ENCODE results near the gene SECISBP2. TPM values are rescaled to one million over a fixed set of nuclear protein-coding genes. Genes with fewer than 3 reads are reported as not detected.
A peak's percentile ranks its signal among the peaks of the same experiment; 100 is the strongest.
"Not testable (repeated sequence)": the region's sequence is repeated elsewhere in the genome, so short reads cannot be mapped to it uniquely, and the experiment has no call there.

The SECISBP2 gene
- total RNA-seq, 1 donor from 2014 or later: 56.7 TPM

GRCh38 chr9:89277454-89277853 is 40.8 kb upstream of the SECISBP2 start:
- Mint-ChIP-seq H3K4me1 (no peaks in the 10 kb centered on the region), H3K4me3 (no peak overlapping the region), H3K9me3 (peaks cover 25% of the 10 kb centered on the region), H3K27me3 (ENCODE audit: low read depth) (no peaks in the 10 kb centered on the region), H3K27ac (ENCODE audit: unreplicated experiment) (no peak overlapping the region), H3K36me3 (ENCODE audit: low read depth) (peaks cover 33% of the 10 kb centered on the region)
- no peak for TF ChIP-seq CTCF (conservative IDR thresholded peaks at IDR 0.05)
- no peak for DNase-seq (ENCODE audit: low read depth, low spot score)

- Mint-ChIP-seq H3K9me3 (peaks cover 18% of the 10 kb centered on the region), H3K27me3 (ENCODE audit: low read depth) (no peaks in the 10 kb centered on the region), H3K4me3 (no peak overlapping the region)
Measured at GRCh38 chr9:89278551-89278950, 39.7 kb upstream of the SECISBP2 start.

GRCh38 chr9:89278997-89279739 is 39.1 kb upstream of the SECISBP2 start:
- H3K9me3 Mint-ChIP-seq: peaks cover 12% of the 10 kb centered on the region

More at GRCh38 chr9:89278551-89278950, 39.7 kb upstream of the SECISBP2 start:
- Mint-ChIP-seq H3K27ac (ENCODE audit: unreplicated experiment) (no peak overlapping the region), H3K4me1 (no peaks in the 10 kb centered on the region), H3K36me3 (ENCODE audit: low read depth) (peaks cover 26% of the 10 kb centered on the region)
- no peak for TF ChIP-seq CTCF (conservative IDR thresholded peaks at IDR 0.05)
- DNase-seq (ENCODE audit: low read depth, low spot score): no peak

GRCh38 chr9:89281106-89281505 is 37.2 kb upstream of the SECISBP2 start:
- peaks cover 7% of the 10 kb centered on the region for H3K36me3 Mint-ChIP-seq (ENCODE audit: low read depth)
- H3K27me3 Mint-ChIP-seq (ENCODE audit: low read depth): no peaks in the 10 kb centered on the region
- TF ChIP-seq CTCF (conservative IDR thresholded peaks at IDR 0.05): no peak
- H3K4me1 Mint-ChIP-seq: no peaks in the 10 kb centered on the region
- H3K4me3 Mint-ChIP-seq: no peak overlapping the region
- peaks cover 5% of the 10 kb centered on the region for H3K9me3 Mint-ChIP-seq
- H3K27ac Mint-ChIP-seq (ENCODE audit: unreplicated experiment): no peak overlapping the region
- no peak for DNase-seq (ENCODE audit: low read depth, low spot score)

More at GRCh38 chr9:89278997-89279739, 39.1 kb upstream of the SECISBP2 start:
- DNase-seq (ENCODE audit: low read depth, low spot score): peak; percentile 31
- Mint-ChIP-seq H3K27me3 (ENCODE audit: low read depth) (no peaks in the 10 kb centered on the region), H3K36me3 (ENCODE audit: low read depth) (peaks cover 20% of the 10 kb centered on the region), H3K4me1 (no peaks in the 10 kb centered on the region), H3K4me3 (no peak overlapping the region), H3K27ac (ENCODE audit: unreplicated experiment) (no peak overlapping the region)
- TF ChIP-seq CTCF (conservative IDR thresholded peaks at IDR 0.05): peak; percentile 76

- H3K9me3 Mint-ChIP-seq; H3K27me3 Mint-ChIP-seq (ENCODE audit: low read depth); H3K4me3 Mint-ChIP-seq; H3K36me3 Mint-ChIP-seq (ENCODE audit: low read depth); H3K4me1 Mint-ChIP-seq; H3K27ac Mint-ChIP-seq (ENCODE audit: unreplicated experiment); DNase-seq (ENCODE audit: low read depth, low spot score): not testable (repeated sequence)
Measured at GRCh38 chr9:89282248-89282968, 35.9 kb upstream of the SECISBP2 start.

GRCh38 chr9:89284076-89284475 is 34.2 kb upstream of the SECISBP2 start:
- Mint-ChIP-seq H3K9me3 (no peaks in the 10 kb centered on the region), H3K4me1 (no peaks in the 10 kb centered on the region), H3K27me3 (ENCODE audit: low read depth) (no peaks in the 10 kb centered on the region), H3K36me3 (ENCODE audit: low read depth) (peaks cover 3% of the 10 kb centered on the region), H3K27ac (ENCODE audit: unreplicated experiment) (no peak overlapping the region), H3K4me3 (no peak overlapping the region)
- no peak for DNase-seq (ENCODE audit: low read depth, low spot score)
- TF ChIP-seq CTCF (conservative IDR thresholded peaks at IDR 0.05): no peak
